HUDEP-2 (cell line): Measurements from ENCODE around the gene MT1A.

ENCODE experiments used
- DNase-seq, 76 experiments: peaks; one replicate each; lab custom pipeline; 2025; ENCODE audit not compliant: unreplicated experiment in 76 of 76; lab: John Stamatoyannopoulos, UW

Gene MT1A

GRCh38 chr16:56637814-56638750 lies at the start of gene MT1A:
Gene MT1A, plus strand, starts transcription at chr16:56638666. Its CDS starts 73 bp downstream, at chr16:56638739.
- no peak for DNase-seq

- DNase-seq = no peak
Observed at GRCh38 chr16:56588781-56589140, 49.7 kb upstream of the MT1A start.

- no peak for DNase-seq
Observed at GRCh38 chr16:56589141-56590039, 49.1 kb upstream of the MT1A start, which contains the start of gene MT3. Gene MT3, plus strand, starts transcription at chr16:56589528. Its CDS starts 63 bp downstream, at chr16:56589591.

- no peak for DNase-seq
Observed at GRCh38 chr16:56591377-56592060, 46.9 kb upstream of the MT1A start.

GRCh38 chr16:56593573-56594291 lies 44.7 kb upstream of the MT1A start:
- DNase-seq = no peak

GRCh38 chr16:56594292-56594619 lies 44.2 kb upstream of the MT1A start:
- DNase-seq = no peak

GRCh38 chr16:56600398-56600999 lies 38.0 kb upstream of the MT1A start:
- DNase-seq = peak in 26 of 76 experiments; percentile 3 to 42 (median 20)

- DNase-seq = no peak
Observed at GRCh38 chr16:56601325-56601724, 37.1 kb upstream of the MT1A start.

- DNase-seq = peak in 31 of 76 experiments; percentile 4 to 58 (median 19)
Observed at GRCh38 chr16:56603589-56603988, 34.9 kb upstream of the MT1A start.

GRCh38 chr16:56604966-56605365 lies 33.5 kb upstream of the MT1A start:
- no peak for DNase-seq

- no peak for DNase-seq
Observed at GRCh38 chr16:56605475-56605874, 33.0 kb upstream of the MT1A start.

GRCh38 chr16:56606071-56606475 lies 32.4 kb upstream of the MT1A start:
- peak in 9 of 76 experiments; percentile 0 to 51 (median 20) for DNase-seq

GRCh38 chr16:56606476-56607108 lies 31.9 kb upstream of the MT1A start:
- DNase-seq = no peak

- DNase-seq = no peak
Observed at GRCh38 chr16:56607109-56607618, 31.3 kb upstream of the MT1A start.

- DNase-seq = no peak
Observed at GRCh38 chr16:56607675-56608042, 30.8 kb upstream of the MT1A start.

- DNase-seq = peak in 75 of 76 experiments; percentile 38 to 91 (median 82)
Observed at GRCh38 chr16:56608043-56608875, 30.2 kb upstream of the MT1A start, which contains the start of gene MT2A. Gene MT2A, plus strand, starts transcription at chr16:56608584. Its CDS starts 72 bp downstream, at chr16:56608656.

- peak in 1 of 76 experiments; percentile 3 for DNase-seq
Observed at GRCh38 chr16:56608876-56609462, 29.5 kb upstream of the MT1A start.
